ENCODE measurements around the gene ATP6AP1. TPM values are rescaled to one million over a fixed set of nuclear protein-coding genes. Genes with fewer than 3 reads are reported as not detected.

ATP6AP1 gene
- total RNA-seq, 1 donor: 33.2 TPM

- peak; percentile 41 for DNase-seq (ENCODE audit: low read depth)
- TF ChIP-seq CTCF (IDR thresholded peaks at IDR 0.05; ENCODE audit: insufficient read depth, low read length): no peak
- H3K4me3 ChIP-seq (ENCODE audit: low read depth, low read length): peak within 1 kb of the TSS; percentile 73
Observed at GRCh38 chrX:154443992-154444754, 15.7 kb downstream of the ATP6AP1 start, which contains the start of gene FAM50A. Gene FAM50A (plus strand): TSS chrX:154444141. CDS start chrX:154444236, 95 bp downstream.

GRCh38 chrX:154444755-154445246 is 16.3 kb downstream of the ATP6AP1 start:
- no peak for TF ChIP-seq CTCF (IDR thresholded peaks at IDR 0.05; ENCODE audit: insufficient read depth, low read length)
- peak overlapping the region; percentile 73 for H3K4me3 ChIP-seq (ENCODE audit: low read depth, low read length)
- DNase-seq (ENCODE audit: low read depth): no peak

GRCh38 chrX:154445776-154446175 is 17.3 kb downstream of the ATP6AP1 start:
- H3K4me3 ChIP-seq (ENCODE audit: low read depth, low read length): peak overlapping the region; percentile 73
- TF ChIP-seq CTCF (IDR thresholded peaks at IDR 0.05; ENCODE audit: insufficient read depth, low read length): no peak
- no peak for DNase-seq (ENCODE audit: low read depth)

- H3K4me3 ChIP-seq (ENCODE audit: low read depth, low read length): no peak overlapping the region
- DNase-seq (ENCODE audit: low read depth): no peak
- no peak for TF ChIP-seq CTCF (IDR thresholded peaks at IDR 0.05; ENCODE audit: insufficient read depth, low read length)
Observed at GRCh38 chrX:154446430-154446829, 18.0 kb downstream of the ATP6AP1 start.

- no peak for TF ChIP-seq CTCF (IDR thresholded peaks at IDR 0.05; ENCODE audit: insufficient read depth, low read length)
- DNase-seq (ENCODE audit: low read depth): no peak
- no peak overlapping the region for H3K4me3 ChIP-seq (ENCODE audit: low read depth, low read length)
Observed at GRCh38 chrX:154448484-154448883, 20.0 kb downstream of the ATP6AP1 start.

- no peak overlapping the region for H3K4me3 ChIP-seq (ENCODE audit: low read depth, low read length)
- TF ChIP-seq CTCF (IDR thresholded peaks at IDR 0.05; ENCODE audit: insufficient read depth, low read length): no peak
- DNase-seq (ENCODE audit: low read depth): no peak
Observed at GRCh38 chrX:154449618-154450017, 21.1 kb downstream of the ATP6AP1 start.
